ENCODE measurements around the gene SYTL2.

Gene SYTL2

GRCh38 chr11:85759915-85760314 is 51.0 kb downstream of the SYTL2 start:
- DNase-seq (ENCODE audit: low read depth in 1 of 2, low spot score in 1 of 2) = no peak

- DNase-seq (ENCODE audit: low read depth in 1 of 2, low spot score in 1 of 2) = no peak
Observed at GRCh38 chr11:85758480-85759039, 52.4 kb downstream of the SYTL2 start.

- no peak for DNase-seq (ENCODE audit: low read depth in 1 of 2, low spot score in 1 of 2)
Observed at GRCh38 chr11:85758026-85758425, 52.9 kb downstream of the SYTL2 start.

GRCh38 chr11:85756401-85757200 is 54.3 kb downstream of the SYTL2 start:
- no peak for DNase-seq (ENCODE audit: low read depth in 1 of 2, low spot score in 1 of 2)

GRCh38 chr11:85755701-85756100 is 55.2 kb downstream of the SYTL2 start:
- DNase-seq (ENCODE audit: low read depth in 1 of 2, low spot score in 1 of 2) = no peak

GRCh38 chr11:85755285-85755684 is 55.7 kb downstream of the SYTL2 start:
- no peak for DNase-seq (ENCODE audit: low read depth in 1 of 2, low spot score in 1 of 2)

- peak; percentile 63 to 79 for DNase-seq (ENCODE audit: low read depth in 1 of 2, low spot score in 1 of 2)
Observed at GRCh38 chr11:85752890-85753581, 57.9 kb downstream of the SYTL2 start.

GRCh38 chr11:85752201-85752889 is 58.6 kb downstream of the SYTL2 start:
- no peak for DNase-seq (ENCODE audit: low read depth in 1 of 2, low spot score in 1 of 2)

- DNase-seq (ENCODE audit: low read depth in 1 of 2, low spot score in 1 of 2) = no peak
Observed at GRCh38 chr11:85751724-85752123, 59.2 kb downstream of the SYTL2 start.

GRCh38 chr11:85750646-85751045 is 60.3 kb downstream of the SYTL2 start:
- no peak for DNase-seq (ENCODE audit: low read depth in 1 of 2, low spot score in 1 of 2)

- no peak for DNase-seq (ENCODE audit: low read depth in 1 of 2, low spot score in 1 of 2)
Observed at GRCh38 chr11:85749884-85750283, 61.1 kb downstream of the SYTL2 start.

- no peak for DNase-seq (ENCODE audit: low read depth in 1 of 2, low spot score in 1 of 2)
Observed at GRCh38 chr11:85749287-85749834, 61.6 kb downstream of the SYTL2 start.

GRCh38 chr11:85748455-85748891 is 62.5 kb downstream of the SYTL2 start:
- DNase-seq (ENCODE audit: low read depth in 1 of 2, low spot score in 1 of 2) = no peak

- DNase-seq (ENCODE audit: low read depth in 1 of 2, low spot score in 1 of 2) = no peak
Observed at GRCh38 chr11:85746670-85747069, 64.3 kb downstream of the SYTL2 start.

- no peak for DNase-seq (ENCODE audit: low read depth in 1 of 2, low spot score in 1 of 2)
Observed at GRCh38 chr11:85745626-85746025, 65.3 kb downstream of the SYTL2 start.

- no peak for DNase-seq (ENCODE audit: low read depth in 1 of 2, low spot score in 1 of 2)
Observed at GRCh38 chr11:85742873-85743275, 68.1 kb downstream of the SYTL2 start.

GRCh38 chr11:85742348-85742747 is 68.6 kb downstream of the SYTL2 start:
- DNase-seq (ENCODE audit: low read depth in 1 of 2, low spot score in 1 of 2) = no peak

GRCh38 chr11:85740481-85741400 is 70.2 kb downstream of the SYTL2 start:
- DNase-seq (ENCODE audit: low read depth in 1 of 2, low spot score in 1 of 2) = no peak

- DNase-seq (ENCODE audit: low read depth in 1 of 2, low spot score in 1 of 2) = no peak
Observed at GRCh38 chr11:85737738-85738137, 73.2 kb downstream of the SYTL2 start.

GRCh38 chr11:85735876-85736460 is 75.0 kb downstream of the SYTL2 start:
- DNase-seq (ENCODE audit: low read depth in 1 of 2, low spot score in 1 of 2) = no peak

All from activated T-helper 1 cell treated with anti-CD3 and anti-CD28 coated beads, Interleukin-2, amount 50 U/mL, for 16 hours (primary cell).